ENCODE data around the gene SELENOV. TPM values are rescaled to one million over a fixed set of nuclear protein-coding genes. Genes with fewer than 3 reads are reported as not detected.
A peak's percentile ranks its signal among the peaks of the same experiment; 100 is the strongest.

Gene SELENOV
- total and polyA plus RNA-seq, 10 donors: not detected

DNA sequence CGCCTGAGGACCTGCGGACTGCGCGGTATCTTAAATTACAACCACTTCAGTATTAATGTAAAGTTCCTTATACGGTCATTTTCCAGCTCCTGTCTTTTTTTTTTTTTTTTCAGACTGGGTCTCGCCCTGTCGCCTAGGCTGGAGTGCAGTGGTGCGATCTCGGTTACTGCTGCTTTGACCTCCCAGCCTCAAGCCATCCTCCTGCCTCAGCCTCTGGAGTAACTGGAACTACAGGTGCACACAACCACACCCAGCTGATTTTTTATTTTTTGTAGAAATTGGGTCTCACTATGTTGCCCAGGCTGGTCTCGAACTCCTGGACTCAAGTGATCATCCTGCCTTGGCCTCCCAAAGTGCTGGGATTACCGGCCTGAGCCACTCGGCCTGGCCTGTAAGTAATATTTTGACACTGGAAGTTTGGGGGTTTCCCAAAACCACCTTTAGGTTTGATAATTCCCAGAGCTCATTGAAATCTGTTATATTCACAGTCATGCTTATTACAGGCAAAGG, 18.1 kb downstream of the SELENOV start:
- TF ChIP-seq, protein P1, sequence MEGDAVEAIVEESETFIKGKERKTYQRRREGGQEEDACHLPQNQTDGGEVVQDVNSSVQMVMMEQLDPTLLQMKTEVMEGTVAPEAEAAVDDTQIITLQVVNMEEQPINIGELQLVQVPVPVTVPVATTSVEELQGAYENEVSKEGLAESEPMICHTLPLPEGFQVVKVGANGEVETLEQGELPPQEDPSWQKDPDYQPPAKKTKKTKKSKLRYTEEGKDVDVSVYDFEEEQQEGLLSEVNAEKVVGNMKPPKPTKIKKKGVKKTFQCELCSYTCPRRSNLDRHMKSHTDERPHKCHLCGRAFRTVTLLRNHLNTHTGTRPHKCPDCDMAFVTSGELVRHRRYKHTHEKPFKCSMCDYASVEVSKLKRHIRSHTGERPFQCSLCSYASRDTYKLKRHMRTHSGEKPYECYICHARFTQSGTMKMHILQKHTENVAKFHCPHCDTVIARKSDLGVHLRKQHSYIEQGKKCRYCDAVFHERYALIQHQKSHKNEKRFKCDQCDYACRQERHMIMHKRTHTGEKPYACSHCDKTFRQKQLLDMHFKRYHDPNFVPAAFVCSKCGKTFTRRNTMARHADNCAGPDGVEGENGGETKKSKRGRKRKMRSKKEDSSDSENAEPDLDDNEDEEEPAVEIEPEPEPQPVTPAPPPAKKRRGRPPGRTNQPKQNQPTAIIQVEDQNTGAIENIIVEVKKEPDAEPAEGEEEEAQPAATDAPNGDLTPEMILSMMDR (IDR thresholded peaks at IDR 0.05 in 8 of 11, conservative IDR thresholded peaks at IDR 0.05 in 3 of 11): peak in 4 of 11 experiments; percentile 13 to 53 (median 17)
- TF ChIP-seq POLR2AphosphoS5 (IDR thresholded peaks at IDR 0.05): no peak
- no peak for TF ChIP-seq POLR2A (IDR thresholded peaks at IDR 0.05)
- Histone ChIP-seq H3K27ac (peak overlapping the region in 3 of 8 donors; percentile 86 to 88 (median 87)), H3K4me3 (peak overlapping the region; percentile 56 to 92 (median 80)), H3K27me3 (replicated peaks in 1 of 7) (no peaks in the 10 kb centered on the region), H3K4me1 (peaks cover 7 to 50% (median 31%) of the 10 kb centered on the region in 6 donors), H3K36me3 (no peaks in the 10 kb centered on the region), H3K9me3 (no peaks in the 10 kb centered on the region)
- intact Hi-C loops (cut with DNase I; ENCODE audit: low total_unique reads): loop anchor here (5.0 to 10.0 kb wide), 3 partner anchors 51 to 408 kb away; partner anchors contain the start of genes PAK4, SUPT5H and TIMM50
- 19 to 28% (median 22%) methylated on average over 12 of the region's 12 CpGs for WGBS, 5 donors
- no peak for DNase-seq

DNA sequence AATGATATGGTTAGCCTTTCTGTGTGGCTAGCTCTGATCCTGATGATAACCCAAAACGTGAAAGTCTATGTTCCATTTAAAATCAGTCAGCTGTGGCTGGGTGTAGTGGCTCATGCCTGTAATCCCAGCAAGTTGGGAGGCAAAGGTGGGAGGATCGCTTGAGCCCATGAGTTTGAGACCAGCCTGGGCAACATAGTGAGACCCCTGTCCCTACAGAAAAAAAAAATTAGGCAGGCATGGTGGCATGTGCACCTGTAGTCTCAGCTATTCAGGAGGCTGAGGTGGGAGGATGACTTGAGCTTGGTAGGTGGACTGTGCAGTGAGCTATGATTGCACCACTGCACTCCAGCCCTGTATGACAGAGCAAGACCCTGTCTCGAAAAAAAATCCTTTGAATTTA, 18.9 kb downstream of the SELENOV start:
- 74 to 98% (median 80%) methylated on average over 3 of the region's 3 CpGs for WGBS, 5 donors
- TF ChIP-seq, protein P1 (IDR thresholded peaks at IDR 0.05 in 8 of 11, conservative IDR thresholded peaks at IDR 0.05 in 3 of 11): no peak
- TF ChIP-seq POLR2A (IDR thresholded peaks at IDR 0.05): no peak
- TF ChIP-seq POLR2AphosphoS5 (IDR thresholded peaks at IDR 0.05): no peak
- no peaks in the 10 kb centered on the region for H3K36me3 ChIP-seq

DNA sequence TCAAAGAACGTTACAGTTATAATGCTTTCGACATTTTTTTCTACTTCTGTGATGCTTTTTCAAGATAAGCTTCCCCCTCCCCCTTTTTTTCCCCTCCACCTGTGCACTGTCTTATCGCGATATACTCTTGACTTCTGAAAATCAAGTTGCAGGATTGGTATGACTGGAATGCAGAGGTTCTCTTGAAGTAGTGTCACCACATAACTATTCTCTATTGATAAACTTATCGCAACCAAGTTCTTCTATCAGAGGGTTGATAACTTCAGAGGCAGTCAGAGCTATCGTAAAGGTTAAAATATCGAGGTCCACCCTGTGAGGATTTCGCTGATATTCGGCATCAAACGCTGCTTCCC, 24.2 kb downstream of the SELENOV start:
- Histone ChIP-seq H3K4me1 (peaks cover 13 to 39% (median 25%) of the 10 kb centered on the region in 6 donors), H3K4me3 (peak overlapping the region; percentile 67 to 94 (median 72)), H3K9me3 (no peaks in the 10 kb centered on the region), H3K36me3 (no peaks in the 10 kb centered on the region), H3K27me3 (replicated peaks in 1 of 7) (no peaks in the 10 kb centered on the region), H3K27ac (peak overlapping the region; percentile 90 to 99 (median 96))
- DNase-seq: no peak
- TF ChIP-seq POLR2AphosphoS5 (IDR thresholded peaks at IDR 0.05) (no peak), POLR2A (IDR thresholded peaks at IDR 0.05) (no peak)
- TF ChIP-seq, protein P1 (IDR thresholded peaks at IDR 0.05 in 8 of 11, conservative IDR thresholded peaks at IDR 0.05 in 3 of 11): no peak
- WGBS, 5 donors: 1 to 6% (median 4%) methylated on average over 10 of the region's 10 CpGs
- intact Hi-C loops (cut with DNase I; ENCODE audit: low total_unique reads): loop anchor here (10.0 kb wide), 2 partner anchors 94 to 414 kb away; partner anchors contain the start of genes PAK4 and SUPT5H

More for the DNA sequence above, 18.9 kb downstream of the SELENOV start:
- DNase-seq: no peak
- H3K4me1 ChIP-seq: peaks cover 15 to 57% (median 38%) of the 10 kb centered on the region in 6 donors
- intact Hi-C loops (cut with DNase I; ENCODE audit: low total_unique reads): loop anchor here (5.0 to 10.0 kb wide), 3 partner anchors 51 to 409 kb away; partner anchors contain the start of genes PAK4, SUPT5H and TIMM50
- no peak overlapping the region for H3K4me3 ChIP-seq
- H3K9me3 ChIP-seq: no peaks in the 10 kb centered on the region
- no peak overlapping the region for H3K27ac ChIP-seq
- no peaks in the 10 kb centered on the region for H3K27me3 ChIP-seq (replicated peaks in 1 of 7)

DNA sequence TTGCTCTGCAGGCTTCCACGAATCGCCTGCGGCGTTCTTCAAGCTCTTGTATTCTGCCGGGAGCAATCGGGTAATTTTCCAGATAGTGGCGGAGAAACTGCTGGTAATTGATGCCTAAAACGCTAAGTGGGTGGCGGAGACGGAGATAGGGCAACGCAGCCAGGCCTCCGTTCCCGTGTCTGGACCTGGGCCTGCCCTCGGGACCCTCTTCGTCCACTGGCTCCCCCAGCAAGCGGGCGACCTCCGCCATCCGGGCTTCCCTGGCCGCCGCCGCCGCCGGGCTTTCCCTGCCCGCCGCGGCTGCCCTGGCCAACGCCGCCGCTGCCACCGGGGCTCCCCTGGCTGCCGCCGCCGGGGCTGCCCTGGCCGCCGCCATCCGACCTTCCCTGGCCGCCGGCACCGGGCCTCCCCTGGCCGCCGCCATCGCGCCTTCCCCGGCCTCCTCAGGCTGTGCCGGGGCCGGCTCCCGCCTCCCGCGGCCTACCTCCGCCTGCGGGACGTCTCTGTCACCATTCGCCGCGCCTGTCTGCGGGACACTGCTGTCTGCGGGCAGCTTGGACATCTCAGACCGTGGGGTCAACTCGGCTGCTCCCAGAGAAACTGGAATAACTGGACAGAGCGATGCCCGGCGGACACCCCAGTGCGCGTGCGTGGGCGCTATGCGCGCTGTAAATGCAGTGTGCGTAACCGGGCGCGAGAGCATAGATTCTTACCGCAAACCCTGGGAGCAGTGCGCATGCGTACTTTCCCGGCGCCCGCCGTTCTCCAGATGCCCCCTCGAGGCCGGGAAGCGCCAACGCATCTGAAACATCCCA, 24.8 kb downstream of the SELENOV start, which contains the start of gene EID2:
Gene EID2 (minus strand): TSS at position 644 of the 815 bp plus-strand sequence. CDS start 82 bp downstream, at position 562.
- DNase-seq: peak; percentile 97
- 0 to 1% (median 0%) methylated on average over 35 to 84 of the region's 84 CpGs for WGBS, 5 donors
- intact Hi-C loops (cut with DNase I; ENCODE audit: low total_unique reads): loop anchor here (10.0 kb wide), 2 partner anchors 95 to 415 kb away; partner anchors contain the start of genes PAK4 and SUPT5H
- H3K36me3 ChIP-seq: no peaks in the 10 kb centered on the region
- H3K27ac ChIP-seq: peak within 1 kb of the TSS; percentile 90 to 99 (median 96)
- peak within 1 kb of the TSS; percentile 67 to 94 (median 72) for H3K4me3 ChIP-seq
- H3K9me3 ChIP-seq: no peaks in the 10 kb centered on the region
- no peaks in the 10 kb centered on the region for H3K27me3 ChIP-seq (replicated peaks in 1 of 7)
- TF ChIP-seq, protein P1 (IDR thresholded peaks at IDR 0.05 in 8 of 11, conservative IDR thresholded peaks at IDR 0.05 in 3 of 11): peak; percentile 88 to 97 (median 90)
- TF ChIP-seq POLR2A (IDR thresholded peaks at IDR 0.05) (peak in 1 of 3 donors; percentile 68), POLR2AphosphoS5 (IDR thresholded peaks at IDR 0.05) (peak; percentile 93 to 97 (median 93))
- peaks cover 13 to 39% (median 25%) of the 10 kb centered on the region in 6 donors for H3K4me1 ChIP-seq
